ENCODE data around the gene KCNK2.
A peak's percentile ranks its signal among the peaks of the same experiment; 100 is the strongest.

The KCNK2 gene

GRCh38 chr1:215082532-215083382 is at the start of gene KCNK2:
Gene KCNK2 (plus strand): TSS chr1:215082737. CDS start chr1:215083386, 649 bp downstream.
- H3K4me3 ChIP-seq (ENCODE audit: low read length), result peak within 1 kb of the TSS; percentile 43

GRCh38 chr1:215032911-215033526 is 49.5 kb upstream of the KCNK2 start:
- no peak overlapping the region for H3K4me3 ChIP-seq (ENCODE audit: low read length)
- TF ChIP-seq, protein P1, sequence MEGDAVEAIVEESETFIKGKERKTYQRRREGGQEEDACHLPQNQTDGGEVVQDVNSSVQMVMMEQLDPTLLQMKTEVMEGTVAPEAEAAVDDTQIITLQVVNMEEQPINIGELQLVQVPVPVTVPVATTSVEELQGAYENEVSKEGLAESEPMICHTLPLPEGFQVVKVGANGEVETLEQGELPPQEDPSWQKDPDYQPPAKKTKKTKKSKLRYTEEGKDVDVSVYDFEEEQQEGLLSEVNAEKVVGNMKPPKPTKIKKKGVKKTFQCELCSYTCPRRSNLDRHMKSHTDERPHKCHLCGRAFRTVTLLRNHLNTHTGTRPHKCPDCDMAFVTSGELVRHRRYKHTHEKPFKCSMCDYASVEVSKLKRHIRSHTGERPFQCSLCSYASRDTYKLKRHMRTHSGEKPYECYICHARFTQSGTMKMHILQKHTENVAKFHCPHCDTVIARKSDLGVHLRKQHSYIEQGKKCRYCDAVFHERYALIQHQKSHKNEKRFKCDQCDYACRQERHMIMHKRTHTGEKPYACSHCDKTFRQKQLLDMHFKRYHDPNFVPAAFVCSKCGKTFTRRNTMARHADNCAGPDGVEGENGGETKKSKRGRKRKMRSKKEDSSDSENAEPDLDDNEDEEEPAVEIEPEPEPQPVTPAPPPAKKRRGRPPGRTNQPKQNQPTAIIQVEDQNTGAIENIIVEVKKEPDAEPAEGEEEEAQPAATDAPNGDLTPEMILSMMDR (IDR thresholded peaks at IDR 0.05; ENCODE audit: insufficient read depth, low read depth, low read length, missing control alignments), result no peak
- no peak for DNase-seq (ENCODE audit: low read depth)

More at GRCh38 chr1:215082532-215083382, at the start of gene KCNK2:
- DNase-seq (ENCODE audit: low read depth), result peak; percentile 18
- TF ChIP-seq, protein P1 (IDR thresholded peaks at IDR 0.05; ENCODE audit: insufficient read depth, low read depth, low read length, missing control alignments), result no peak

GRCh38 chr1:215040190-215040589 is 42.3 kb upstream of the KCNK2 start:
- no peak overlapping the region for H3K4me3 ChIP-seq (ENCODE audit: low read length)
- peak; percentile 38 for DNase-seq (ENCODE audit: low read depth)
- TF ChIP-seq, protein P1 (IDR thresholded peaks at IDR 0.05; ENCODE audit: insufficient read depth, low read depth, low read length, missing control alignments), result no peak

DNA sequence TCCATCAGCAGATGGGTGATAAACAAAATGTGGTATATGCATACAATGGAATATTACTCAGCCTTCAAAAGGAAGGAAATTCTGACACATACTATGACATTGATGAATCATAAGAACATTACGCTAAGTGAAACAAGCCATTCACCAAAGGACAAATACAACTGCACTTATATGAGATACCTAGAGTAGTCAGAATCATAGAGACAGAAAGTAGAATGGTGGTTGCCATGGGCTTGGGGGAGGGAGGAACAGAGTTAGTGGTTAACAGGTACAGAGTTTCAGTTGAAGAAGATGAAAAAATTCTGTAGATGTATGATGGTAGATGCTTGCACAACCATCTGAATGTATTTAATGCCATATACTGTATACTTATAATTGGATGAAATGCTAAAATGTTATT is 39.1 kb upstream of the KCNK2 start:
- no peak overlapping the region for H3K4me3 ChIP-seq (ENCODE audit: low read length)
- TF ChIP-seq, protein P1 (IDR thresholded peaks at IDR 0.05; ENCODE audit: insufficient read depth, low read depth, low read length, missing control alignments), result no peak
- DNase-seq (ENCODE audit: low read depth), result no peak

- DNase-seq (ENCODE audit: low read depth), result no peak
- H3K4me3 ChIP-seq (ENCODE audit: low read length), result no peak overlapping the region
- TF ChIP-seq, protein P1 (IDR thresholded peaks at IDR 0.05; ENCODE audit: insufficient read depth, low read depth, low read length, missing control alignments), result no peak
Measured at GRCh38 chr1:215044151-215044550, 38.4 kb upstream of the KCNK2 start.

DNA sequence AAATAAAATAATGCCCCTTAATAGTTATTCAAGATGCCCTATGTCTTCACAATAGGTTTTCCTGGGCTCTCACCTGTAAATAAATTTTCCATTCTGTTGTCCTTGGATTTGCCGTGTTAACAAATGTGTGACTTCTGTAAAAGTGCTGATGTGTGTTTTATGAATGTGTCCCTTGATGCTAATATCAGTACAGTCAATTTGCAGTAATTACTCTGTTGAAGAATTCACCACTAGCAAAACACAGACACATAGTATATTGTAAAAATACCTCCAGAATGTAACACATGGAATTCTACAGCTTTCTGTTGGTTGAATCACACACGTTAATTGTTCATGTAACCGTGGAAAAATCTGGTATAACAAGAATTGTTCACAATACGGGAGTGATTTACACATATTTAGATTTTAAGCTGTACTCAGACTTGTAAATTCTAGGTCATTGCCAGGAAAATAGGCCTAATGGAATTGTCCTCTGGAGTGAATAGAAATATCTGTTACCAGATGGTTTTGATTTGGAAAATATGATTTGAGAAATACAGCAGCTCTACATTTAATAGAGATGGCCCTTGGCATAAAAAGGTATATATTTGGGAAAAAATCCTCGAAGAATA is 36.7 kb upstream of the KCNK2 start:
- no peak for DNase-seq (ENCODE audit: low read depth)
- TF ChIP-seq, protein P1 (IDR thresholded peaks at IDR 0.05; ENCODE audit: insufficient read depth, low read depth, low read length, missing control alignments), result no peak
- no peak overlapping the region for H3K4me3 ChIP-seq (ENCODE audit: low read length)
